WTC11 (cell line): Measurements from ENCODE around the gene ASCL3.

Source experiments
- TCF7 ChIP-seq: sonication (generic); formaldehyde crosslinking; IDR thresholded peaks from 2 replicates; pipeline ENCODE4 v1.8.0; 2022; ENCODE audit warnings: mild to moderate bottlenecking, low read depth, missing genetic modification reagents, moderate library complexity
- ZNF317 ChIP-seq: sonication (generic); formaldehyde crosslinking; IDR thresholded peaks from 2 replicates; pipeline ENCODE4 v1.8.1; 2023; ENCODE audit warnings: low read depth, mild to moderate bottlenecking, moderate library complexity, missing genetic modification reagents, borderline replicate concordance
- TF ChIP-seq, protein P1 (sequence below): sonication (generic); formaldehyde crosslinking; IDR thresholded peaks from 2 replicates; pipeline ENCODE4 v1.8.1; 2023; ENCODE audit warnings: mild to moderate bottlenecking, missing genetic modification reagents
- TF ChIP-seq, protein P2 (sequence below): sonication (generic); formaldehyde crosslinking; IDR thresholded peaks from 2 replicates; pipeline ENCODE4 v1.8.1; 2022; ENCODE audit warnings: low read depth, missing genetic modification reagents, borderline replicate concordance
- TF ChIP-seq, protein P3 (sequence below): sonication (generic); formaldehyde crosslinking; IDR thresholded peaks from 2 replicates; pipeline ENCODE4 v1.8.0; 2022; ENCODE audit warnings: mild to moderate bottlenecking, missing genetic modification reagents

DNA sequence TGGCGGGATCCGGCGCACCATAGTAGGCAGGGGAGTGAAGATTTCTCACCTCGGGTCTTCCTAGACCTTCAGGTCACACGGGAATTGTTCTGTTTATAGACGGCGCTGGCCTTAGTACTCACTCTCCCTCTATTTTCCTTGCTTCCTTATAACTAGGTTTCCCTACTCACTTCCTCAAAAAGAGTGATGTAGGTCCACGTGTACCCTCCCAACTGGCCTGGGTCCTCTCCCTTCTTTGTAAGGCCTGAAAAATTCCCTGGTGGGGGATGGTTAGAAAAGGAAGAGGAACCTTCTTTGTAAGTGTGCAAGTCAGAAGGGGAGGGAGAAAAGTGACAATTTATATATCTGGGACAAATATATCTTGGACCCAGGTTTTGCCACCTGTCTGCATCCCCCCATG is 24.4 kb upstream of the ASCL3 start:
- TF ChIP-seq, protein P1, sequence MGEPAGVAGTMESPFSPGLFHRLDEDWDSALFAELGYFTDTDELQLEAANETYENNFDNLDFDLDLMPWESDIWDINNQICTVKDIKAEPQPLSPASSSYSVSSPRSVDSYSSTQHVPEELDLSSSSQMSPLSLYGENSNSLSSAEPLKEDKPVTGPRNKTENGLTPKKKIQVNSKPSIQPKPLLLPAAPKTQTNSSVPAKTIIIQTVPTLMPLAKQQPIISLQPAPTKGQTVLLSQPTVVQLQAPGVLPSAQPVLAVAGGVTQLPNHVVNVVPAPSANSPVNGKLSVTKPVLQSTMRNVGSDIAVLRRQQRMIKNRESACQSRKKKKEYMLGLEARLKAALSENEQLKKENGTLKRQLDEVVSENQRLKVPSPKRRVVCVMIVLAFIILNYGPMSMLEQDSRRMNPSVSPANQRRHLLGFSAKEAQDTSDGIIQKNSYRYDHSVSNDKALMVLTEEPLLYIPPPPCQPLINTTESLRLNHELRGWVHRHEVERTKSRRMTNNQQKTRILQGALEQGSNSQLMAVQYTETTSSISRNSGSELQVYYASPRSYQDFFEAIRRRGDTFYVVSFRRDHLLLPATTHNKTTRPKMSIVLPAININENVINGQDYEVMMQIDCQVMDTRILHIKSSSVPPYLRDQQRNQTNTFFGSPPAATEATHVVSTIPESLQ = no peak
- TF ChIP-seq, protein P2, sequence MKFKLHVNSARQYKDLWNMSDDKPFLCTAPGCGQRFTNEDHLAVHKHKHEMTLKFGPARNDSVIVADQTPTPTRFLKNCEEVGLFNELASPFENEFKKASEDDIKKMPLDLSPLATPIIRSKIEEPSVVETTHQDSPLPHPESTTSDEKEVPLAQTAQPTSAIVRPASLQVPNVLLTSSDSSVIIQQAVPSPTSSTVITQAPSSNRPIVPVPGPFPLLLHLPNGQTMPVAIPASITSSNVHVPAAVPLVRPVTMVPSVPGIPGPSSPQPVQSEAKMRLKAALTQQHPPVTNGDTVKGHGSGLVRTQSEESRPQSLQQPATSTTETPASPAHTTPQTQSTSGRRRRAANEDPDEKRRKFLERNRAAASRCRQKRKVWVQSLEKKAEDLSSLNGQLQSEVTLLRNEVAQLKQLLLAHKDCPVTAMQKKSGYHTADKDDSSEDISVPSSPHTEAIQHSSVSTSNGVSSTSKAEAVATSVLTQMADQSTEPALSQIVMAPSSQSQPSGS (CRISPR knock-in tag) = no peak
- TF ChIP-seq, protein P3, sequence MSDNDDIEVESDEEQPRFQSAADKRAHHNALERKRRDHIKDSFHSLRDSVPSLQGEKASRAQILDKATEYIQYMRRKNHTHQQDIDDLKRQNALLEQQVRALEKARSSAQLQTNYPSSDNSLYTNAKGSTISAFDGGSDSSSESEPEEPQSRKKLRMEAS (CRISPR knock-in tag) = no peak
- TF ChIP-seq ZNF317 (no peak), TCF7 (no peak)
